Measurements from ENCODE around the gene EFL1.
A peak's percentile ranks its signal among the peaks of the same experiment; 100 is the strongest.
"Not testable (repeated sequence)": the region's sequence is repeated elsewhere in the genome, so short reads cannot be mapped to it uniquely, and the experiment has no call there.

The EFL1 gene

GRCh38 chr15:82263350-82263749 is 816 bp upstream of the EFL1 start:
- H3K4me3 ChIP-seq (replicated peaks; ENCODE audit: low read depth, low read length): peak overlapping the region; percentile 88
- TF ChIP-seq CTCF (IDR thresholded peaks at IDR 0.05; ENCODE audit: low read length, missing control alignments): no peak
- no peak for DNase-seq (ENCODE audit: low read depth)

- DNase-seq (ENCODE audit: low read depth): peak; percentile 44
- H3K4me3 ChIP-seq (replicated peaks; ENCODE audit: low read depth, low read length): peak overlapping the region; percentile 88
Observed at GRCh38 chr15:82261566-82262421, 740 bp downstream of the EFL1 start.

- not testable (repeated sequence) for DNase-seq (ENCODE audit: low read depth); H3K4me3 ChIP-seq (replicated peaks; ENCODE audit: low read depth, low read length)
Observed at GRCh38 chr15:82248261-82248660, 14.3 kb downstream of the EFL1 start.

GRCh38 chr15:82245956-82246355 is 16.6 kb downstream of the EFL1 start:
- DNase-seq (ENCODE audit: low read depth); H3K4me3 ChIP-seq (replicated peaks; ENCODE audit: low read depth, low read length): not testable (repeated sequence)

GRCh38 chr15:82243644-82244043 is 18.9 kb downstream of the EFL1 start:
- DNase-seq (ENCODE audit: low read depth); H3K4me3 ChIP-seq (replicated peaks; ENCODE audit: low read depth, low read length): not testable (repeated sequence)

GRCh38 chr15:82241836-82242499 is 20.6 kb downstream of the EFL1 start:
- not testable (repeated sequence) for H3K4me3 ChIP-seq (replicated peaks; ENCODE audit: low read depth, low read length)
- DNase-seq (ENCODE audit: low read depth): peak; percentile 29

- no peak for DNase-seq (ENCODE audit: low read depth)
- no peak overlapping the region for H3K4me3 ChIP-seq (replicated peaks; ENCODE audit: low read depth, low read length)
- TF ChIP-seq CTCF (IDR thresholded peaks at IDR 0.05; ENCODE audit: low read length, missing control alignments): no peak
Observed at GRCh38 chr15:82239685-82240391, 22.7 kb downstream of the EFL1 start.

GRCh38 chr15:82237944-82238534 is 24.5 kb downstream of the EFL1 start:
- not testable (repeated sequence) for DNase-seq (ENCODE audit: low read depth)

GRCh38 chr15:82231842-82232241 is 30.7 kb downstream of the EFL1 start:
- no peak overlapping the region for H3K4me3 ChIP-seq (replicated peaks; ENCODE audit: low read depth, low read length)
- DNase-seq (ENCODE audit: low read depth): no peak
- no peak for TF ChIP-seq CTCF (IDR thresholded peaks at IDR 0.05; ENCODE audit: low read length, missing control alignments)

More at GRCh38 chr15:82237944-82238534, 24.5 kb downstream of the EFL1 start:
- H3K4me3 ChIP-seq (replicated peaks; ENCODE audit: low read depth, low read length): not testable (repeated sequence)

- no peak for DNase-seq (ENCODE audit: low read depth)
- no peak overlapping the region for H3K4me3 ChIP-seq (replicated peaks; ENCODE audit: low read depth, low read length)
- no peak for TF ChIP-seq CTCF (IDR thresholded peaks at IDR 0.05; ENCODE audit: low read length, missing control alignments)
Observed at GRCh38 chr15:82231233-82231632, 31.3 kb downstream of the EFL1 start.

Measured in fibroblast of pulmonary artery (primary cell).